Brain microvascular endothelial cell (primary cell): ENCODE results near the gene C1orf159.

Experiments used
- DNase-seq: peaks from one replicate; pipeline ENCODE4 v3.0.0-alpha.2; 2020
- H3K27ac ChIP-seq: fragments of 250-450 bp; sonication (Bioruptor Pico); 2 replicates; pipeline ENCODE4 v1.5.1; 2020; ENCODE audit warnings: mild to moderate bottlenecking, moderate library complexity
- H3K27me3 ChIP-seq: fragments of 250-450 bp; sonication (Bioruptor Pico); replicated peaks from 2 replicates; pipeline ENCODE4 v1.5.1; 2020; ENCODE audit warnings: mild to moderate bottlenecking
- H3K36me3 ChIP-seq: fragments of 250-450 bp; sonication (Bioruptor Pico); replicated peaks from 2 replicates; pipeline ENCODE4 v1.5.1; 2020; ENCODE audit warnings: mild to moderate bottlenecking
- H3K4me3 ChIP-seq: 2 replicates; pipeline ENCODE4 v1.5.1; 2011; ENCODE audit warnings: low read depth, mild to moderate bottlenecking, control low read depth, low read length, moderate library complexity
- CTCF ChIP-seq: IDR thresholded peaks from 2 replicates; pipeline ENCODE4 v1.5.1; 2011; ENCODE audit warnings: low read depth, mild to moderate bottlenecking, moderate library complexity, low read length, control low read depth, inconsistent platforms; ENCODE audit errors: missing control alignments
- in situ Hi-C: cut with HindIII; loops from 2 replicates; pipeline ENCODE4 v1.10.0; 2017; ENCODE audit warnings: low sequenced_read_pairs, low pct_ligation_motif_present

Gene C1orf159

GRCh38 chr1:1146026-1146425 lies 30.1 kb upstream of the C1orf159 start:
- no peak for TF ChIP-seq CTCF
- in situ Hi-C loops: no loop called here

DNA sequence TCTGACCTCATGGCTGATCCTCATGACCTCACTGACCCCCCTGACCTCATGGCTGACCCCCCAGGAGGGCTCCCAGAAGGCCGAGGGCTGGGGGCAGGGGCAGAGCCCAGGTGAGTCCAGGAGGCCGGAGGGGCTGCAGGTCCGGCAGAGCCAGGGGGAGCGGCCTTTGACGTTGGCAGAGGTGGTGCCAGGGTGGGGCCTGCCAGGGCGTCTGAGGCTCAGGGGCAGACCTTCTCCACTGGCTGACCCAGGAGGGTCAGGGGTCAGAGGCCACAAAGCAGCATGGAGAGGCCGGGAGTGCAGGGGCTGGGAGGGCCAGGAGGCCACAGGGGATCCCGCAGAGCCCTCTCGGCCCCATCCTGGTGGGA lies 29.6 kb upstream of the C1orf159 start:
- no peak for TF ChIP-seq CTCF
- no peaks in the 10 kb centered on the region for H3K27me3 ChIP-seq
- no peak for DNase-seq
- no peaks in the 10 kb centered on the region for H3K36me3 ChIP-seq
- H3K27ac ChIP-seq: no peak overlapping the region
- in situ Hi-C loops: no loop called here
- H3K4me3 ChIP-seq: no peak overlapping the region

More at GRCh38 chr1:1146026-1146425, 30.1 kb upstream of the C1orf159 start:
- Histone ChIP-seq H3K36me3 (no peaks in the 10 kb centered on the region), H3K27me3 (no peaks in the 10 kb centered on the region), H3K27ac (no peak overlapping the region), H3K4me3 (no peak overlapping the region)
- no peak for DNase-seq

DNA sequence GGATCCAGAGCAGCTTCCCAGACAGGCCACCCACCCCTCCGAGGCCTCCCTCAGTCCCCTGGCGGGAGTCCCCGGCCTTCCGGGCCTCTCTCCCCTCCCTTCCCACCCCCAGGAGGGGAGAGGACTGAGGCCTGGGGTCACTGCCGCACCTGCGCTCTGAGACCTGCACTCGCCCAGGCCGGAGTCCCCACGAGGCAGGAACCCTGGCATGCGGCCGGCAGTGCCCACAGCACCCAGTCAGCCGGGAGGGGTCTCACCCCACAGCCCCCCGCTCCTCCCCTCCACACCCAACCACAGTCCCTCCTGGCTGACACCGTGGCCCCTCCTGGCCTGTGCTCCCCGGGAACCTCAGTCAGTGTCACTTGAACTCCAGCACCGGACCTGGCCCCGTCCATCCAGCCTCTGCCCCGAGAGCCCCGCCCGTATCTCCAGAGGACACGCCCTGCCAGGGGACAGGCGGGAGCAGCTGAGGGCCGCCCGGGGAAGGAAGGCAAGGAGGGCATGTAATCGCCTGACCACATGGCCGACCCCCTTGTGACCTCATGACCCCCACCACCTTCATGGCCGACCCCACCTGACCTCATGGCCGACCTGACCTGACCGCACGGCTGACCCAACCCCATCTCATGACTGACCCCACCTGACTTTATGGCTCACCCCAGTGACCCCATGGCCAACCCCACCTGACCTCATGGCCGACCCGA lies 29.1 kb upstream of the C1orf159 start:
- no peaks in the 10 kb centered on the region for H3K27me3 ChIP-seq
- TF ChIP-seq CTCF: no peak
- H3K36me3 ChIP-seq: no peaks in the 10 kb centered on the region
- in situ Hi-C loops: no loop called here
- H3K4me3 ChIP-seq: no peak overlapping the region
- no peak for DNase-seq
- H3K27ac ChIP-seq: no peak overlapping the region

GRCh38 chr1:1144122-1144842 lies 28.4 kb upstream of the C1orf159 start:
- Histone ChIP-seq H3K36me3 (no peaks in the 10 kb centered on the region), H3K4me3 (no peak overlapping the region), H3K27me3 (no peaks in the 10 kb centered on the region), H3K27ac (no peak overlapping the region)
- no peak for TF ChIP-seq CTCF
- in situ Hi-C loops: no loop called here
- DNase-seq: no peak

DNA sequence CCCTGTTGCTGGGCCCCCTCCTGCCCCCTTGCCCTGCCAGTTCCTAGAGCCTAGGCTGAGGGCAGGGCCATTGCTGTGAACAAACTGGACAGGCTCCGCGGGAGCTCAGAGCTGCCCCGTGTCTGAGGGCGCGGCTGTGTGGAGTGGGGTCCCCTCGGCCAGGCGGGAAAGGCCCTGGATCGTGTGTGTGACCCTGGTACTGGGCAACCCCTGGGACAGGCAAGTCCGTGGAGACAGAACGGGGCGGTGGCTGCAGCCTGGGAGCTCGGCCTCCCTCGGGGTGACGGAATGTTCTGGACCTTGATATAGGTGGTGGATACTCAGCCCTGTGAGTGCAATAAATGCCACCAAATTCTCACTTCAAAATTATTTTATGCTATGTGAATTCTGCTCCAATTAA lies 27.7 kb upstream of the C1orf159 start:
- Histone ChIP-seq H3K4me3 (no peak overlapping the region), H3K36me3 (no peaks in the 10 kb centered on the region), H3K27ac (no peak overlapping the region), H3K27me3 (no peaks in the 10 kb centered on the region)
- TF ChIP-seq CTCF: no peak
- in situ Hi-C loops: no loop called here
- DNase-seq: no peak
